Limb (tissue), 2 donors: Measurements from ENCODE around the gene SCN5A.

ENCODE experiments used
- DNase-seq, 2 donors: peaks; one replicate each; pipeline ENCODE4 v3.0.0-alpha.2; 2016; ENCODE audit errors: extremely low spot score in 2 of 2

SCN5A gene

DNA sequence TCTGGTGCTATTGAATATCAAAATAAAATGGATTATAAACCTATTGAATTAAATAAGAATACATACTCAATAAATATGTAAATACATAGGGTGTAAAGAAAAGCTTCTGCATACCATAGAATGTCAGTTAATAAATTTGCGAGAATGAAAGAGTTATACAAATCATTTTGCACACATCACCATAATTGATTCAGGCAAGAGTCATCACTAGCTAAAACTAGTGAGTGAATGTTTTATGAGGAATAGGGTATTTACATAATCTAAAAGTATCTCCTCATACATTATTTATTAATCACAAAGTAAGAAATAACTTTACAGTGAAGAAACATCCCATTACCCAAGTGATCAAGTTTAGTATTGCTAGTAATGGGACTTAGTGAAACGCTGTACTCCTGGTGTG lies 139.8 kb downstream of the SCN5A start:
- no peak for DNase-seq

DNA sequence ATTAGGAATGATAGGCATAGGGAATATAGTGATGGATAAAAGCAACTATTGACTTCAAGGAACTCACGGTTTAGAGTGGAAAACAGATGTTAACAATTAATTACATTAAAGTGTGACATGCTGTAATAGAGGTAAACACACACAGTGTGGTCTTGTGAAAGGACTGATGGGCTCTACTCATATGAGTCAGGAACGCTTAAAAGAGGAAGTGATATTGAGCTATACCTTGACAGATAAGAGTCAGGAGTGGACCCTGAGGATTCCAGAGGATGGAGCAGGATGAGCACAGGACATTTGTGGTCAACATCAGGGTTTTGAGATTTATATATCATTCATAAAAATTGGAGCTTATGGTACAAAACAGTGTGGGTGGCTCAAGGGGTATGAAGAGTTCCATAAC lies 142.4 kb downstream of the SCN5A start:
- DNase-seq = no peak

DNA sequence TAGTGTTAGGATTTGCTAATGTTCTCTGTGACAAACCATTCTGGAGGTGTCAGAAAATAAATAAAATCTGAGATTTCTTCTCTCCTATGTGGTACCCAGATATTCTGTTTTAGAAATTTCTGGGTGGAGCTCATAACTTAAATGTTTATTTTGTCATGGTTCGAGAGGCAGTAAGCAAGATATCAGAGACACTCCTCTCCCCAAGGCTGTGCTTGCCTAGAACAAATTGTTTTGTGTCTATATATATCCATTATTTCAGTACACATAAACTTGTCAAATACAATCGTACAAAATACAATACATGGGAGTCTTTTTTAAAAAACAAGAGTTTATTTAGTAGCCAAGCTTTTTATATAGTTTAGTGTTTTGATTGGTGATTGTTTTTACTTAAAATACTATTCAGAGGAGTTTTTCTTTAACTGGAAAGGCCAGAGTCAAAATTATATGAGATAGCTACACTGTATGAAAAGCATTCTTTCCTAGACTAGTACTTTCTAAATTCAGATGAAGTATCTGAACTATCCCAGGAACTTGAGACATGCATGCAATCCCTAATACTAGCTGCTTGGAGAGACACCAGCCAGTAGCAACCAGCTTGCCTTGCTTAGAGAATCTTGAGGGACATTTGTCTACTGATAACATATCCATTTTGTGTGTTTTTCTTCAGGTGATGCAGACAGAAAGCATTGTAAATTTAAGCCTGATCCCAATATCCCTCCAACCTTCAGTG lies 148.6 kb downstream of the SCN5A start:
- no peak for DNase-seq
